Trophoblast cell (in vitro differentiated cells and primary cell): ENCODE results near the gene DGKB.

Experiments
- DNase-seq, 2 donors: peaks; one replicate each; pipeline ENCODE4 v3.0.0-alpha.2; 2016
- H2AFZ ChIP-seq: 2 replicates; pipeline ENCODE4 v1.6.1; 2013; ENCODE audit warnings: low read length, moderate library complexity, mild to moderate bottlenecking; ENCODE audit not compliant: insufficient read depth, poor library complexity
- H2AK5ac ChIP-seq: 2 replicates; pipeline ENCODE4 v1.6.1; 2013; ENCODE audit warnings: mild to moderate bottlenecking, low read length
- H2BK120ac ChIP-seq: 2 replicates; pipeline ENCODE4 v1.6.1; 2013; ENCODE audit warnings: low read length, mild to moderate bottlenecking, moderate library complexity; ENCODE audit not compliant: insufficient read depth, poor library complexity
- H2BK12ac ChIP-seq: 2 replicates; pipeline ENCODE4 v1.6.1; 2013; ENCODE audit warnings: mild to moderate bottlenecking, low read length, moderate library complexity
- H2BK5ac ChIP-seq: 2 replicates; pipeline ENCODE4 v1.6.1; 2013; ENCODE audit warnings: low read length, low read depth, moderate library complexity, mild to moderate bottlenecking; ENCODE audit not compliant: poor library complexity
- H3K14ac ChIP-seq: 2 replicates; pipeline ENCODE4 v1.6.1; 2013; ENCODE audit warnings: mild to moderate bottlenecking, low read length
- H3K18ac ChIP-seq: 2 replicates; pipeline ENCODE4 v1.6.1; 2013; ENCODE audit warnings: mild to moderate bottlenecking, low read length
- H3K23ac ChIP-seq: 2 replicates; pipeline ENCODE4 v1.6.1; 2013; ENCODE audit warnings: low read length
- H3K27ac ChIP-seq: 2 replicates; pipeline ENCODE4 v1.5.1; 2013; ENCODE audit warnings: low read depth, mild to moderate bottlenecking, inconsistent platforms, low read length, moderate library complexity
- H3K27me3 ChIP-seq: 2 replicates; pipeline ENCODE4 v1.6.1; 2013; ENCODE audit warnings: inconsistent platforms, mild to moderate bottlenecking, low read length, moderate library complexity; ENCODE audit not compliant: insufficient read depth
- H3K36me3 ChIP-seq, 2 experiments: 1 replicate in 1 of 2; 2 replicates in 1 of 2; pipeline ENCODE4 v1.6.1; 2013; ENCODE audit warnings: low read length in 2 of 2, mild to moderate bottlenecking in 2 of 2, moderate library complexity in 1 of 2; ENCODE audit not compliant: insufficient read depth in 2 of 2, control insufficient read depth in 1 of 2
- H3K4ac ChIP-seq: 2 replicates; pipeline ENCODE4 v1.6.1; 2013; ENCODE audit warnings: low read depth, mild to moderate bottlenecking, low read length, moderate library complexity
- H3K4me1 ChIP-seq, 2 experiments: 1 replicate in 1 of 2; 2 replicates in 1 of 2; pipeline ENCODE4 v1.6.1; 2013; ENCODE audit warnings: low read length in 2 of 2, mild to moderate bottlenecking in 2 of 2, moderate library complexity in 1 of 2; ENCODE audit not compliant: insufficient read depth in 2 of 2, control insufficient read depth in 1 of 2
- H3K4me2 ChIP-seq: 2 replicates; pipeline ENCODE4 v1.6.1; 2013; ENCODE audit warnings: inconsistent platforms, mild to moderate bottlenecking, low read length, moderate library complexity
- H3K4me3 ChIP-seq: 2 replicates; pipeline ENCODE4 v1.5.1; 2013; ENCODE audit warnings: mild to moderate bottlenecking, low read depth, low read length, inconsistent platforms
- H3K79me1 ChIP-seq: one replicate; pipeline ENCODE4 v1.6.1; 2013; ENCODE audit warnings: low read length
- H3K79me2 ChIP-seq: 2 replicates; pipeline ENCODE4 v1.6.1; 2013; ENCODE audit warnings: low read length, mild to moderate bottlenecking; ENCODE audit not compliant: control insufficient read depth, insufficient read depth, poor library complexity
- H3K9ac ChIP-seq: 2 replicates; pipeline ENCODE4 v1.6.1; 2013; ENCODE audit warnings: mild to moderate bottlenecking, low read length
- H3K9me3 ChIP-seq: 2 replicates; pipeline ENCODE4 v1.6.1; 2013; ENCODE audit warnings: low read depth, mild to moderate bottlenecking, control low read depth, inconsistent platforms, low read length; ENCODE audit not compliant: insufficient read depth
- H4K12ac ChIP-seq: 2 replicates; pipeline ENCODE4 v1.6.1; 2013; ENCODE audit warnings: low read depth, mild to moderate bottlenecking, low read length, moderate library complexity
- H4K8ac ChIP-seq: 2 replicates; pipeline ENCODE4 v1.6.1; 2013; ENCODE audit warnings: low read depth, mild to moderate bottlenecking, low read length, moderate library complexity
- H4K91ac ChIP-seq: one replicate; pipeline ENCODE4 v1.6.1; 2013; ENCODE audit warnings: low read depth, mild to moderate bottlenecking, low read length, moderate library complexity
- WGBS: extraction: QIAGEN DNeasy Blood & Tissue Kit; methylation state at CpG from one replicate; pipeline ENCODE4 v1.1.7; 2013; ENCODE audit warnings: missing lambda C conversion rate; ENCODE audit not compliant: insufficient read length, insufficient coverage; ENCODE audit errors: extremely low coverage; 5-methylcytosine and 5-hydroxymethylcytosine counted together

The DGKB gene

DNA sequence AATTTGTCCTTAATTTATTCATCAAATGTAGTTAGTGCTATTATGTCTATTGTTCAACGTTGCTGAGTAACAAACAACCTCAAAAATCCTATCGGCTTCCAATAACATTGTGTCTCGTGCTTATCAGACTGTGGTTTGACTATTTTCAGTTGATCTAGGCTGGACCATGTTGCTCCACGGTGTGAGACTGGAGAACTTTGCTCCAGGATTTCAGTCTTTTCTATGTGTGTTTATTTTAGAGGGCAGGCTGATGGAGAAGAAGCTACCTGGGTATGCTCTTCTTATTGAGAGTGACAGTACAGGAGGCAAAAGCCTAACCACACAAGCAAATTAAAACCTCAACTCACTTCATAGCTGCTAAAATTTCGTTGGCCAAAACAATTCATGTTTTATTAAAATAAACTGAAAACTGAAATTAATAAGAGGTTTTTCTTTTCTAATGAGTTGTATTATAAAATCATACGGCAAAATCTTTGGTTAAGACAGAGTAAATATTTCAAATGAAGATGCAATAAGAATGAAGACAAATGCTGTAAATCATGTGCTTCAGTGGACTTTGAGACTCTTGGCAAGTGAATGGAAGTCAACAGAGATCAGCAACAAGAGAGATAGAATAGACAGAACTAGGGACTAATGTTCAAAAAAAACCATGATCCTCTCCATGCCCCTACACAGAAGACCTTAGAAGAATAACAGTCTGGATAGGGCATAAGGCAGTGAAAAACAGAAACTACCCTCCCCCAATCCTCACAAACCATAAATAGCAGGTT is 495.1 kb downstream of the DGKB start:
- H3K79me2 ChIP-seq = no peaks in the 10 kb centered on the region
- H3K9me3 ChIP-seq = no peaks in the 10 kb centered on the region
- no peak overlapping the region for H2AK5ac ChIP-seq
- DNase-seq = no peak
- no peak overlapping the region for H4K8ac ChIP-seq
- H3K4me1 ChIP-seq = no peaks in the 10 kb centered on the region
- no peak overlapping the region for H3K4ac ChIP-seq
- H3K79me1 ChIP-seq = no peaks in the 10 kb centered on the region
- no peak overlapping the region for H4K12ac ChIP-seq
- H3K27ac ChIP-seq = no peak overlapping the region
- no peak overlapping the region for H3K4me3 ChIP-seq
- no peak overlapping the region for H2BK12ac ChIP-seq
- no peak overlapping the region for H3K4me2 ChIP-seq
- H2AFZ ChIP-seq = no peak overlapping the region
- H3K36me3 ChIP-seq = no peaks in the 10 kb centered on the region
- H4K91ac ChIP-seq = no peak overlapping the region
- no peak overlapping the region for H3K23ac ChIP-seq
- no peak overlapping the region for H3K9ac ChIP-seq
- H3K27me3 ChIP-seq = no peaks in the 10 kb centered on the region
- H3K14ac ChIP-seq = no peak overlapping the region
- no peak overlapping the region for H2BK5ac ChIP-seq
- H3K18ac ChIP-seq = no peak overlapping the region
- no CpG with 5 or more reads among the region's 6 CpGs for WGBS
- no peak overlapping the region for H2BK120ac ChIP-seq

DNA sequence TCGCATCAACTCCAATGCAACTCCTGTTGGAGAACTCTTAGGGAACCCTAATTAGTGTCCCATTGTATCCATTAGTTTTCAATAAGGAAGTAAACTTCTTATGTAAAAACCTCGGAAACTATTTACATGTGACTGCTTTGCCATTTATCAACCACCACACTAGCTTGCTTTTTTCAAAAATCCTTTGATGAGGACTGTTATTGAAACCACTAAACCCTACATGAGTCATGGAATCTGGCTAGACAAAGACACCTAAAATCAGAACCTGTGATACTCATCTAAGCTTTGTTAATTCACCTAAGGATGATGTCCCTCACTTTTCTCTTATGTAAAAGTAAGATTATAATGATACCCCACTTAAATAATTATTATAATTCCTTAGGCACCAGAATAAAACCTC is 499.0 kb downstream of the DGKB start:
- H3K23ac ChIP-seq = no peak overlapping the region
- no peak overlapping the region for H4K91ac ChIP-seq
- no peak overlapping the region for H4K12ac ChIP-seq
- H2AFZ ChIP-seq = no peak overlapping the region
- no peaks in the 10 kb centered on the region for H3K79me2 ChIP-seq
- no peaks in the 10 kb centered on the region for H3K36me3 ChIP-seq
- no peak overlapping the region for H3K27ac ChIP-seq
- H4K8ac ChIP-seq = no peak overlapping the region
- no peak overlapping the region for H3K4me2 ChIP-seq
- H2AK5ac ChIP-seq = no peak overlapping the region
- H3K4ac ChIP-seq = no peak overlapping the region
- WGBS = no CpG with 5 or more reads among the region's 2 CpGs
- H3K9ac ChIP-seq = no peak overlapping the region
- H3K79me1 ChIP-seq = no peaks in the 10 kb centered on the region
- no peak overlapping the region for H2BK120ac ChIP-seq
- no peak overlapping the region for H3K18ac ChIP-seq
- no peak overlapping the region for H3K14ac ChIP-seq
- H3K4me3 ChIP-seq = no peak overlapping the region
- H3K4me1 ChIP-seq = no peaks in the 10 kb centered on the region
- no peaks in the 10 kb centered on the region for H3K27me3 ChIP-seq
- no peak for DNase-seq
- H3K9me3 ChIP-seq = no peaks in the 10 kb centered on the region
- H2BK5ac ChIP-seq = no peak overlapping the region
- no peak overlapping the region for H2BK12ac ChIP-seq

DNA sequence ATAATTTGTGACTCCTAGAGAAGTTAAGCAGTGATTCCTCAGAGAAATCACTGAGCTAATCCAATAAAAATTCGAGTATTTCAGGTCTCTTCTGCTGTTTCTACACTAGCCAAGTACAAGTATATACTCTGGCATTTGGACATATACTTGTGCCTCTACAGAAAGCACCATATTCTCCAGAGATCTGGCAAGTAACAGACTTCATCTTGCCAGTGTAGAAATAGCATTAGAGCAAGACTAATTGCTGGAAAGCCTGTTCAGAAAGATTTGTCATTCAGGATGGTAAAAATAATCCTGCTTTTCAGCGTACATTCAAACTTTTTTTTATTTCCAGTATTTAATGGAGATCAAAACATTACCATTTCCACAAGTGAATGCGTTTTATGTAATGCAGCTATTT is 502.3 kb downstream of the DGKB start:
- no peaks in the 10 kb centered on the region for H3K27me3 ChIP-seq
- H3K14ac ChIP-seq = no peak overlapping the region
- no peak overlapping the region for H2BK120ac ChIP-seq
- no peaks in the 10 kb centered on the region for H3K9me3 ChIP-seq
- no peak overlapping the region for H2BK5ac ChIP-seq
- H3K4me2 ChIP-seq = no peak overlapping the region
- no peak for DNase-seq
- H3K4me1 ChIP-seq = no peaks in the 10 kb centered on the region
- H3K27ac ChIP-seq = no peak overlapping the region
- no peak overlapping the region for H3K4ac ChIP-seq
- H4K12ac ChIP-seq = no peak overlapping the region
- no peaks in the 10 kb centered on the region for H3K79me2 ChIP-seq
- no peak overlapping the region for H2BK12ac ChIP-seq
- H3K23ac ChIP-seq = no peak overlapping the region
- no peaks in the 10 kb centered on the region for H3K36me3 ChIP-seq
- H4K91ac ChIP-seq = no peak overlapping the region
- H3K18ac ChIP-seq = no peak overlapping the region
- no peak overlapping the region for H3K4me3 ChIP-seq
- H3K9ac ChIP-seq = no peak overlapping the region
- no peak overlapping the region for H2AK5ac ChIP-seq
- no peak overlapping the region for H2AFZ ChIP-seq
- no CpG with 5 or more reads among the region's 3 CpGs for WGBS
- H4K8ac ChIP-seq = no peak overlapping the region
- no peaks in the 10 kb centered on the region for H3K79me1 ChIP-seq

DNA sequence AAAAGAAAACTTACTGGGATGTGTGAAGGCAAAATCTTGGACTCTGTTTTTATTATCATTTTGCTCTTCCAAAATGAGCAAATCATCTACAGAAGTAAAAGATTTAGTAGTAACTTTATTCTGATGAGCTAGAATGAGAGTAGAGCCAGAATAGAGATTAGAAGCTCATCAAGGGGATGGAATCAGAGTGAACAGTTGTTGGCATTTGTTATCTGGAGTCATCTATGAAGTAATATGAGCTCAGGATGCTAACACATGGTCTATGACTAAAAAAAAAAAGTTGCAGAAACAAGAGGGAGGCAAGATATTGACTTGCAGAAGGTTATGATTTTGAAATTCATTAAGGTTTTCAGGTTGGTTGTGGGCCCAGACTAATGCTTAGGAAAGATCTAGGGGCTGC is 504.0 kb downstream of the DGKB start:
- H3K27me3 ChIP-seq = no peaks in the 10 kb centered on the region
- no peaks in the 10 kb centered on the region for H3K79me1 ChIP-seq
- H3K36me3 ChIP-seq = no peaks in the 10 kb centered on the region
- H3K4me1 ChIP-seq = no peaks in the 10 kb centered on the region
- no peak overlapping the region for H3K4ac ChIP-seq
- no peak overlapping the region for H2BK5ac ChIP-seq
- DNase-seq = no peak
- H3K4me3 ChIP-seq = no peak overlapping the region
- no peak overlapping the region for H2BK120ac ChIP-seq
- no peak overlapping the region for H4K8ac ChIP-seq
- H3K9ac ChIP-seq = no peak overlapping the region
- no peaks in the 10 kb centered on the region for H3K9me3 ChIP-seq
- H3K4me2 ChIP-seq = no peak overlapping the region
- H3K14ac ChIP-seq = no peak overlapping the region
- no peak overlapping the region for H3K18ac ChIP-seq
- H4K91ac ChIP-seq = no peak overlapping the region
- no peak overlapping the region for H4K12ac ChIP-seq
- no peak overlapping the region for H2AFZ ChIP-seq
- H3K79me2 ChIP-seq = no peaks in the 10 kb centered on the region
- no peak overlapping the region for H2AK5ac ChIP-seq
- no peak overlapping the region for H3K23ac ChIP-seq
- H3K27ac ChIP-seq = no peak overlapping the region
- H2BK12ac ChIP-seq = no peak overlapping the region
